ENCODE results near the gene NAA30.

Gene NAA30

DNA sequence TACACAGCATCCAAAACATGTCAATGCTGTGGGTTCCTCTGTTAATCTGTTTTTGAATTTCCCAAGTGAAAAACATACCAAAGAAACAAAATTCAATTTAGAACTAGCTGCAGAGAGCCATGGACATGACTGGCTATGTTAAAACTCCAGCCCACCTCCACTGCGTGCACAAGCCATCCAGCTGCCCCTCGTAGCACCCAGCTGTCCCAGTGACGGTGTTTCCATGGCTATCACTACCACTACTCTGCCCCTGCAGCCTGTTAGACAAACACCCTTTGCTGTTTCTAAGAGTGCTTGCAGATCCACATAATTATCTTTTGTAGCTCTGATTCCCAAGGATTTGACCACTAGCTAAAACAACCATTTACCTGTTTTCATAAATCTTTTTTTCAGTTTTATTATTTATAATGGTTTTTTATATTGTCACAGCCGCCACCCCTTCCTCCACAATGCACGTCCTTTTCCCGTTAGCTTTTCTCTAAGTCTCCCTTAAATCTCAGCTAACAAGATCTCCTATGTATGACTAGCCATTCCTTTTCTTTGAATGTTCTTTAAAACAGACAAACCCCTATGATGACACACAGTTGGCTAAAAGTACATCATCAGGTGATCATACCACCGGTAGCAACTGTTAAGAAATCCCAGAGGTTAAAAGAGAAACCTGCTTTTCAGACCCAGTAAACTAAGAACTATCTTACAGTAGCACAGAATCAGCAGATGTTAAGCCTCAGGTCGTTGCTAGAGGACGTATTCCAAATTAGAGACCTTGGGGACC lies 37.8 kb upstream of the NAA30 start:
- Histone ChIP-seq H3K27ac (replicated peaks) (no peak overlapping the region), H3K4me3 (replicated peaks; ENCODE audit: insufficient read depth, low read length) (no peak overlapping the region), H3K27me3 (ENCODE audit: insufficient read depth, poor library complexity, severe bottlenecking) (peaks cover 5% of the 10 kb centered on the region)
- TF ChIP-seq, protein P1, sequence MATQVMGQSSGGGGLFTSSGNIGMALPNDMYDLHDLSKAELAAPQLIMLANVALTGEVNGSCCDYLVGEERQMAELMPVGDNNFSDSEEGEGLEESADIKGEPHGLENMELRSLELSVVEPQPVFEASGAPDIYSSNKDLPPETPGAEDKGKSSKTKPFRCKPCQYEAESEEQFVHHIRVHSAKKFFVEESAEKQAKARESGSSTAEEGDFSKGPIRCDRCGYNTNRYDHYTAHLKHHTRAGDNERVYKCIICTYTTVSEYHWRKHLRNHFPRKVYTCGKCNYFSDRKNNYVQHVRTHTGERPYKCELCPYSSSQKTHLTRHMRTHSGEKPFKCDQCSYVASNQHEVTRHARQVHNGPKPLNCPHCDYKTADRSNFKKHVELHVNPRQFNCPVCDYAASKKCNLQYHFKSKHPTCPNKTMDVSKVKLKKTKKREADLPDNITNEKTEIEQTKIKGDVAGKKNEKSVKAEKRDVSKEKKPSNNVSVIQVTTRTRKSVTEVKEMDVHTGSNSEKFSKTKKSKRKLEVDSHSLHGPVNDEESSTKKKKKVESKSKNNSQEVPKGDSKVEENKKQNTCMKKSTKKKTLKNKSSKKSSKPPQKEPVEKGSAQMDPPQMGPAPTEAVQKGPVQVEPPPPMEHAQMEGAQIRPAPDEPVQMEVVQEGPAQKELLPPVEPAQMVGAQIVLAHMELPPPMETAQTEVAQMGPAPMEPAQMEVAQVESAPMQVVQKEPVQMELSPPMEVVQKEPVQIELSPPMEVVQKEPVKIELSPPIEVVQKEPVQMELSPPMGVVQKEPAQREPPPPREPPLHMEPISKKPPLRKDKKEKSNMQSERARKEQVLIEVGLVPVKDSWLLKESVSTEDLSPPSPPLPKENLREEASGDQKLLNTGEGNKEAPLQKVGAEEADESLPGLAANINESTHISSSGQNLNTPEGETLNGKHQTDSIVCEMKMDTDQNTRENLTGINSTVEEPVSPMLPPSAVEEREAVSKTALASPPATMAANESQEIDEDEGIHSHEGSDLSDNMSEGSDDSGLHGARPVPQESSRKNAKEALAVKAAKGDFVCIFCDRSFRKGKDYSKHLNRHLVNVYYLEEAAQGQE (IDR thresholded peaks at IDR 0.05; ENCODE audit: insufficient replicate concordance, low read depth): no peak
- TF ChIP-seq GABPA (IDR thresholded peaks at IDR 0.05; ENCODE audit: low read depth): no peak
- TF ChIP-seq, protein P2, sequence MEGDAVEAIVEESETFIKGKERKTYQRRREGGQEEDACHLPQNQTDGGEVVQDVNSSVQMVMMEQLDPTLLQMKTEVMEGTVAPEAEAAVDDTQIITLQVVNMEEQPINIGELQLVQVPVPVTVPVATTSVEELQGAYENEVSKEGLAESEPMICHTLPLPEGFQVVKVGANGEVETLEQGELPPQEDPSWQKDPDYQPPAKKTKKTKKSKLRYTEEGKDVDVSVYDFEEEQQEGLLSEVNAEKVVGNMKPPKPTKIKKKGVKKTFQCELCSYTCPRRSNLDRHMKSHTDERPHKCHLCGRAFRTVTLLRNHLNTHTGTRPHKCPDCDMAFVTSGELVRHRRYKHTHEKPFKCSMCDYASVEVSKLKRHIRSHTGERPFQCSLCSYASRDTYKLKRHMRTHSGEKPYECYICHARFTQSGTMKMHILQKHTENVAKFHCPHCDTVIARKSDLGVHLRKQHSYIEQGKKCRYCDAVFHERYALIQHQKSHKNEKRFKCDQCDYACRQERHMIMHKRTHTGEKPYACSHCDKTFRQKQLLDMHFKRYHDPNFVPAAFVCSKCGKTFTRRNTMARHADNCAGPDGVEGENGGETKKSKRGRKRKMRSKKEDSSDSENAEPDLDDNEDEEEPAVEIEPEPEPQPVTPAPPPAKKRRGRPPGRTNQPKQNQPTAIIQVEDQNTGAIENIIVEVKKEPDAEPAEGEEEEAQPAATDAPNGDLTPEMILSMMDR (IDR thresholded peaks at IDR 0.05; ENCODE audit: insufficient read depth, low read length): no peak
- no peak for TF ChIP-seq POLR2AphosphoS5 (IDR thresholded peaks at IDR 0.05; ENCODE audit: low read depth)
- TF ChIP-seq SPI1 (IDR thresholded peaks at IDR 0.05; ENCODE audit: borderline replicate concordance, low read depth): no peak
- DNase-seq (ENCODE audit: low read depth in 1 of 2, low spot score in 1 of 2): no peak

DNA sequence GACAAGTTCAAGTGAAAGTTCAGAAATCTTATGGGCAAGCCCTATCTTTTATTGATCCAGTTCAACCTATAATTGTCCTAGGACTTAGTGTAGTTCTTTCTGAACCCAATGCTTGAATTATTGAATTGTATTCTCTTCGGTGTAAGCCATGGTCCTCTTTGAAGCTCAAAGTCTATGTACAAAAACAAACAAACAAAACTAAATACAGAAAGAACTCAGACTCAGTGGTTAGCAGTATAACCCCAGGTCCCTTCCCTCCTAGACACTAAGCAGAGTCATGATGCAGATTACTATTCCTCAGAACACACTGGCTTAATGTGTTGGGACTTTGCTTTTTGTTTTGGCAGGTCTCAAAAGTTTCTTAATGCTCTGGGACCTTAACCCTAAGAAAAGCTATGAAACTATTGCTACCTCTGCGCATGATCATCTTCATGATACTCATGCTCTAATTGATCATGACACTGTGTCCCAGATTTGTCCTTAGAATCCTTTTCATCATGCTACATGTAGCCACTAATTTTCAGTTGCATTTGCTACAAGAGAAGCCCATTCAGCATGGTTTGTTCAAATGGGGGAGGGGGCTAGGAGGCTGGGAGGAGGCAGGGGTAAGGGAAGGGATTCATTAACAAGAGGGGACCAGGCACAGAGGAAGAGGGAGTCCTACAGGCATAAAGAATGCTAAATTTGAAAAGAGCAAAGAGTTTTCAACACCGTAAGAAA lies 35.1 kb upstream of the NAA30 start:
- H3K27me3 ChIP-seq (ENCODE audit: insufficient read depth, poor library complexity, severe bottlenecking): peaks cover 14% of the 10 kb centered on the region

DNA sequence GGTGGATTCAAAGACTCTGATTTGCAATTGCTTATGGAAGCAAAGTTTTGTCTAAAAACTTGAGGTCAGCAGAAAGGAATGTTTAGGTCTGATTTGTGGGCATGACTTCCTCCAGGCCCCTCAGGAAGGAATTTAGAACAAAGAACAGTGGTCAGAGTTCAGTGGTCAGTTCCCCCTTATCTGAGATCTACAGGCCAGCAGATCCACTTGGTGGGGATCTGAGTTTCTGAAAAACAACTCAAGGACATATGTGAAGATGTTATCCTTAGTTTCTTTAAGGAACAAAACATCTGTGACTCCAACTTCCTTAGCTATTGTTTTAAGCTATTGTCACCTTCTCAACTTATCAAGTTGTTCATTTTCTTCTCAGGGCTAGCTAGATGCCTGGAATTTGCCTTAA lies 28.0 kb upstream of the NAA30 start:
- TF ChIP-seq, protein P1 (IDR thresholded peaks at IDR 0.05; ENCODE audit: insufficient replicate concordance, low read depth): no peak
- TF ChIP-seq POLR2AphosphoS5 (IDR thresholded peaks at IDR 0.05; ENCODE audit: low read depth) (no peak), GABPA (IDR thresholded peaks at IDR 0.05; ENCODE audit: low read depth) (no peak), SPI1 (IDR thresholded peaks at IDR 0.05; ENCODE audit: borderline replicate concordance, low read depth) (no peak)
- TF ChIP-seq, protein P2 (IDR thresholded peaks at IDR 0.05; ENCODE audit: insufficient read depth, low read length): no peak
- Histone ChIP-seq H3K4me3 (replicated peaks; ENCODE audit: insufficient read depth, low read length) (no peak overlapping the region), H3K27me3 (ENCODE audit: insufficient read depth, poor library complexity, severe bottlenecking) (peaks cover 11% of the 10 kb centered on the region), H3K27ac (replicated peaks) (no peak overlapping the region)
- no peak for DNase-seq (ENCODE audit: low read depth in 1 of 2, low spot score in 1 of 2)

More for the DNA sequence above, 35.1 kb upstream of the NAA30 start:
- DNase-seq (ENCODE audit: low read depth in 1 of 2, low spot score in 1 of 2): no peak
- no peak for TF ChIP-seq POLR2AphosphoS5 (IDR thresholded peaks at IDR 0.05; ENCODE audit: low read depth)
- TF ChIP-seq, protein P2 (IDR thresholded peaks at IDR 0.05; ENCODE audit: insufficient read depth, low read length): no peak
- no peak for TF ChIP-seq GABPA (IDR thresholded peaks at IDR 0.05; ENCODE audit: low read depth)
- TF ChIP-seq SPI1 (IDR thresholded peaks at IDR 0.05; ENCODE audit: borderline replicate concordance, low read depth): no peak
- TF ChIP-seq, protein P1 (IDR thresholded peaks at IDR 0.05; ENCODE audit: insufficient replicate concordance, low read depth): no peak
- H3K27ac ChIP-seq (replicated peaks): no peak overlapping the region
- no peak overlapping the region for H3K4me3 ChIP-seq (replicated peaks; ENCODE audit: insufficient read depth, low read length)
